Osteoblast (primary cell): ENCODE measurements around the gene RNASEH2B. TPM values are rescaled to one million over a fixed set of nuclear protein-coding genes. Genes with fewer than 3 reads are reported as not detected.

Source experiments
- DNase-seq: peaks from one replicate; pipeline ENCODE4 v3.0.0; 2011; ENCODE audit warnings: low spot score, mixed read lengths; ENCODE audit not compliant: insufficient read length; ENCODE audit errors: missing footprints
- H2AFZ ChIP-seq: 2 replicates; pipeline ENCODE4 v1.6.0; 2011; ENCODE audit warnings: mild to moderate bottlenecking, low read length
- H3K27ac ChIP-seq: 2 replicates; pipeline ENCODE4 v1.5.1; 2011; ENCODE audit warnings: mild to moderate bottlenecking, low read depth, low read length, moderate library complexity
- H3K27me3 ChIP-seq: 2 replicates; pipeline ENCODE4 v1.6.0; 2012; ENCODE audit warnings: mild to moderate bottlenecking, control low read depth, inconsistent platforms, low read length, moderate library complexity; ENCODE audit not compliant: insufficient read depth
- H3K36me3 ChIP-seq: 2 replicates; pipeline ENCODE4 v1.5.1; 2011; ENCODE audit warnings: mild to moderate bottlenecking, low read length, control low read depth, moderate library complexity; ENCODE audit not compliant: insufficient read depth
- H3K4me1 ChIP-seq: 2 replicates; pipeline ENCODE4 v1.5.1; 2011; ENCODE audit warnings: mild to moderate bottlenecking, low read length, control low read depth, moderate library complexity; ENCODE audit not compliant: insufficient read depth
- H3K4me2 ChIP-seq: 2 replicates; pipeline ENCODE4 v1.6.0; 2011; ENCODE audit warnings: mild to moderate bottlenecking, low read length; ENCODE audit not compliant: insufficient read depth
- H3K4me3 ChIP-seq: fragments of 200-600 bp; sonication (generic); 3 replicates; pipeline ENCODE4 v1.5.1; 2012; ENCODE audit warnings: mild to moderate bottlenecking, low read length, inconsistent platforms; ENCODE audit not compliant: insufficient read depth
- H3K79me2 ChIP-seq: 2 replicates; pipeline ENCODE4 v1.6.0; 2012; ENCODE audit warnings: mild to moderate bottlenecking, low read length, control low read depth, inconsistent platforms; ENCODE audit not compliant: insufficient read depth
- H3K9me3 ChIP-seq: 2 replicates; pipeline ENCODE4 v1.5.1; 2011; ENCODE audit warnings: low read depth, low read length, control low read depth
- H4K20me1 ChIP-seq: 2 replicates; pipeline ENCODE4 v1.6.0; 2012; ENCODE audit warnings: mild to moderate bottlenecking, low read length, control low read depth; ENCODE audit not compliant: insufficient read depth
- CTCF ChIP-seq: IDR thresholded peaks from 2 replicates; pipeline ENCODE4 v1.5.1; 2011; ENCODE audit warnings: mild to moderate bottlenecking, low read depth, low read length, moderate library complexity; ENCODE audit errors: extremely low read depth
- total RNA-seq: library from RNA; depleted of rRNA; stranded (reverse); fragments of >200 nt; gene quantifications from 2 replicates; pipeline ENCODE4 v1.2.3, GENCODE V29; 2012

Gene RNASEH2B
- total RNA-seq, 1 donor: 47.4 TPM

- H3K36me3 ChIP-seq: no peaks in the 10 kb centered on the region
- no peaks in the 10 kb centered on the region for H4K20me1 ChIP-seq
- TF ChIP-seq CTCF: no peak
- H2AFZ ChIP-seq: no peak overlapping the region
- no peaks in the 10 kb centered on the region for H3K79me2 ChIP-seq
- H3K4me2 ChIP-seq: no peak overlapping the region
- no peak overlapping the region for H3K4me3 ChIP-seq
- H3K27ac ChIP-seq: no peak overlapping the region
- H3K4me1 ChIP-seq: no peaks in the 10 kb centered on the region
- H3K27me3 ChIP-seq: no peaks in the 10 kb centered on the region
- DNase-seq: no peak
- H3K9me3 ChIP-seq: no peaks in the 10 kb centered on the region
These were observed 25.9 kb upstream of the RNASEH2B start for GRCh38 chr13:50883728-50884127.

GRCh38 chr13:50884265-50884664 is 25.3 kb upstream of the RNASEH2B start:
- Histone ChIP-seq H4K20me1 (no peaks in the 10 kb centered on the region), H3K4me1 (no peaks in the 10 kb centered on the region), H3K36me3 (no peaks in the 10 kb centered on the region), H2AFZ (no peak overlapping the region), H3K9me3 (no peaks in the 10 kb centered on the region), H3K27ac (no peak overlapping the region), H3K4me3 (no peak overlapping the region), H3K27me3 (no peaks in the 10 kb centered on the region), H3K4me2 (no peak overlapping the region), H3K79me2 (no peaks in the 10 kb centered on the region)
- no peak for DNase-seq
- no peak for TF ChIP-seq CTCF

- Histone ChIP-seq H3K27ac (no peak overlapping the region), H3K36me3 (no peaks in the 10 kb centered on the region), H3K79me2 (no peaks in the 10 kb centered on the region), H2AFZ (no peak overlapping the region), H3K27me3 (peaks cover 8% of the 10 kb centered on the region), H3K4me3 (no peak overlapping the region), H3K9me3 (no peaks in the 10 kb centered on the region), H3K4me1 (no peaks in the 10 kb centered on the region), H4K20me1 (no peaks in the 10 kb centered on the region), H3K4me2 (no peak overlapping the region)
- no peak for TF ChIP-seq CTCF
- no peak for DNase-seq
These were observed 22.4 kb upstream of the RNASEH2B start for GRCh38 chr13:50887151-50887550.

GRCh38 chr13:50888362-50888761 is 21.2 kb upstream of the RNASEH2B start:
- Histone ChIP-seq H3K36me3 (no peaks in the 10 kb centered on the region), H3K27ac (no peak overlapping the region), H3K4me1 (peaks cover 1% of the 10 kb centered on the region), H4K20me1 (no peaks in the 10 kb centered on the region), H3K79me2 (no peaks in the 10 kb centered on the region), H2AFZ (no peak overlapping the region), H3K4me3 (no peak overlapping the region), H3K27me3 (peaks cover 8% of the 10 kb centered on the region), H3K4me2 (no peak overlapping the region), H3K9me3 (no peaks in the 10 kb centered on the region)
- no peak for DNase-seq
- no peak for TF ChIP-seq CTCF
